ENCODE results near the gene DNMT1.

- TF ChIP-seq, protein P1, sequence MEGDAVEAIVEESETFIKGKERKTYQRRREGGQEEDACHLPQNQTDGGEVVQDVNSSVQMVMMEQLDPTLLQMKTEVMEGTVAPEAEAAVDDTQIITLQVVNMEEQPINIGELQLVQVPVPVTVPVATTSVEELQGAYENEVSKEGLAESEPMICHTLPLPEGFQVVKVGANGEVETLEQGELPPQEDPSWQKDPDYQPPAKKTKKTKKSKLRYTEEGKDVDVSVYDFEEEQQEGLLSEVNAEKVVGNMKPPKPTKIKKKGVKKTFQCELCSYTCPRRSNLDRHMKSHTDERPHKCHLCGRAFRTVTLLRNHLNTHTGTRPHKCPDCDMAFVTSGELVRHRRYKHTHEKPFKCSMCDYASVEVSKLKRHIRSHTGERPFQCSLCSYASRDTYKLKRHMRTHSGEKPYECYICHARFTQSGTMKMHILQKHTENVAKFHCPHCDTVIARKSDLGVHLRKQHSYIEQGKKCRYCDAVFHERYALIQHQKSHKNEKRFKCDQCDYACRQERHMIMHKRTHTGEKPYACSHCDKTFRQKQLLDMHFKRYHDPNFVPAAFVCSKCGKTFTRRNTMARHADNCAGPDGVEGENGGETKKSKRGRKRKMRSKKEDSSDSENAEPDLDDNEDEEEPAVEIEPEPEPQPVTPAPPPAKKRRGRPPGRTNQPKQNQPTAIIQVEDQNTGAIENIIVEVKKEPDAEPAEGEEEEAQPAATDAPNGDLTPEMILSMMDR (IDR thresholded peaks at IDR 0.05), result no peak
- TF ChIP-seq POLR2A (IDR thresholded peaks at IDR 0.05), result no peak
Observed at GRCh38 chr19:10139952-10140351, 54.8 kb downstream of the DNMT1 start.

All from upper lobe of left lung (tissue), 4 donors.